ENCODE measurements around the gene NDUFB11.

DNA sequence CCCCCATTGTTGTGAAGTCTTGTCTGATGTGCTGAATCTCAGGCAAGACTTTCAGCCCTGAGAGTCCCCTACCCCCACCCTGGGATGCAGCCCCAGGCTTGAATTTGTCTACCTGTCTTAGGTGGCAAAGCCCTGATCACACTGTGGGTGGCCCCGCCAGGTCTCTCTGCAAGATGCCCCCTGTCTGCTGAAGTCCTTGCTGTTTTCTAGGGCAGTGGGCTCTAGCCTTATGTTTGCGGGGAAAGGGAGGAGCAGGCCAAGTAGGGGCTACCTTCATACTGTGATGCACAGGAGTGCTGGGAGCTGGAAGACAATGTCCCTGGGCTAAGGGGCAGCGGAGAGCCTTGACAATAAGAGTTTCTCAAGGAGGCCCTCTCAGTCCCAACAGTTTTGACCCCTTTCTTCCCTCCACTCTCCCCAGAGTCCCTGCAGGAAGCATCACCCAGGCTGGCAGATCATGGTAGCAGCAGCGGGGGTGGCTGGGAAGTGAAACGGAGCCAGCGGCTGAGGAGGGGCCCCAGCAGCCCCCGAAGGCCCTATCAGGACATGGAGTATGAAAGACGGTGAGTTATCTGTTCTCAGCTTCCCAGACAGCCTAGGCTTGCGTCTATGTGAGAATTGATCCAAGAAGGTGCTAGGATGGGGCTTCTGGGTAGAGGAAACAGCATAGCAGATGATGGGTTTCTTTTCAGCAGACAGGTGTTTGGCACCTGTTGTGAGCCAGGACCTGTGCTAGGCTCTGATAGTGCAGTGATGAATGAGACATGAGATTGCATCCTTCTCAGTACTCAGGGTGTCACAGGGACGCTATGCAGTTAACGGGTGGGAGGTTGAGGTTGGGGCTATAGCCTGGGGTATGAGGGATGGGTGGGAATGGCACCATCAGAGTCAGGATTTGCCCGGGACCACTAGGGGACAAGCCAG lies 2.7 kb upstream of the NDUFB11 start:
- TF ChIP-seq, protein P1, sequence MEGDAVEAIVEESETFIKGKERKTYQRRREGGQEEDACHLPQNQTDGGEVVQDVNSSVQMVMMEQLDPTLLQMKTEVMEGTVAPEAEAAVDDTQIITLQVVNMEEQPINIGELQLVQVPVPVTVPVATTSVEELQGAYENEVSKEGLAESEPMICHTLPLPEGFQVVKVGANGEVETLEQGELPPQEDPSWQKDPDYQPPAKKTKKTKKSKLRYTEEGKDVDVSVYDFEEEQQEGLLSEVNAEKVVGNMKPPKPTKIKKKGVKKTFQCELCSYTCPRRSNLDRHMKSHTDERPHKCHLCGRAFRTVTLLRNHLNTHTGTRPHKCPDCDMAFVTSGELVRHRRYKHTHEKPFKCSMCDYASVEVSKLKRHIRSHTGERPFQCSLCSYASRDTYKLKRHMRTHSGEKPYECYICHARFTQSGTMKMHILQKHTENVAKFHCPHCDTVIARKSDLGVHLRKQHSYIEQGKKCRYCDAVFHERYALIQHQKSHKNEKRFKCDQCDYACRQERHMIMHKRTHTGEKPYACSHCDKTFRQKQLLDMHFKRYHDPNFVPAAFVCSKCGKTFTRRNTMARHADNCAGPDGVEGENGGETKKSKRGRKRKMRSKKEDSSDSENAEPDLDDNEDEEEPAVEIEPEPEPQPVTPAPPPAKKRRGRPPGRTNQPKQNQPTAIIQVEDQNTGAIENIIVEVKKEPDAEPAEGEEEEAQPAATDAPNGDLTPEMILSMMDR (IDR thresholded peaks at IDR 0.05): no peak
- TF ChIP-seq POLR2A (IDR thresholded peaks at IDR 0.05): no peak
